NCI-H446 (cell line): ENCODE results near the gene MAMDC2.
"Not testable (repeated sequence)": the region's sequence is repeated elsewhere in the genome, so short reads cannot be mapped to it uniquely, and the experiment has no call there.

Experiments
- DNase-seq, 2 experiments: peaks; one replicate each; lab custom pipeline; 2025; lab: John Stamatoyannopoulos, UW

The MAMDC2 gene

DNA sequence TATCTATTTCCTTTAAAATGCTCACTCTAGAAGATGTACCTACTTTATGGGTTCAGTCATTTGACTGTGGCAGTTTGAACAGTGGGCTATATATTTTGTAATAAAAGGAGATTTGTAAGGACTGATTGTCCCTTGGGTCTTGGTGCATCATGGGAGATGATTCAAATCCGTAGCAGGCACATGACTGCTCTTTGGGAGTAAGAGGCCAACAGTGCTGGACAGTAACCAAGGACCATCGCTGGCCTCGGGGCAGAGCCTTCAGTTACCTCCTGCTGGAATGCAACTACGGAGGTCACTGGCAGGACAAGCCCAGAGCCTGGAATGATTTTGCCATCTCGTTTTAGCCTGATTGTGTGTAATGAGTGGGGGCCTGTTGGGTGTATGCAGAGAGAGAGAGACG, 7.0 kb upstream of the MAMDC2 start:
- no peak for DNase-seq

DNA sequence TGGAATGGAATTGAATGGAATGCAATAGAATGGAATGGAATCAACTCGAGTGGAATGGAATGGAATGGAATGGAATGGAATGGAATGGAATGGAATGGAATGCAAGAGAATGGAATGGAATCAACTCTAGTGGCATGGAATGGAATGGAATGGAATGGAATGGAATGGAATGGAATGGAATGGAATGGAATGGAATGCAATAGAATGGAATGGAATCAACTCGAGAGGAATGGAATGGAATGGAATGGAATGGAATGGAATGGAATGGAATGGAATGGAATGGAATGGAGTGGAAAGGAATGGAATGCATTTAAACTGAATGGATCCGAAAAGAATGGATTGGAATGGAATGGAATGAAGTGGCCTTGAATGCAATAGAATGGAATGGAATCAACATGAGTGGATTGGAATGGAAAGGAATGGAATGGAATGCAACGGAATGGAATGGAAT, 5.5 kb upstream of the MAMDC2 start:
- not testable (repeated sequence) for DNase-seq

DNA sequence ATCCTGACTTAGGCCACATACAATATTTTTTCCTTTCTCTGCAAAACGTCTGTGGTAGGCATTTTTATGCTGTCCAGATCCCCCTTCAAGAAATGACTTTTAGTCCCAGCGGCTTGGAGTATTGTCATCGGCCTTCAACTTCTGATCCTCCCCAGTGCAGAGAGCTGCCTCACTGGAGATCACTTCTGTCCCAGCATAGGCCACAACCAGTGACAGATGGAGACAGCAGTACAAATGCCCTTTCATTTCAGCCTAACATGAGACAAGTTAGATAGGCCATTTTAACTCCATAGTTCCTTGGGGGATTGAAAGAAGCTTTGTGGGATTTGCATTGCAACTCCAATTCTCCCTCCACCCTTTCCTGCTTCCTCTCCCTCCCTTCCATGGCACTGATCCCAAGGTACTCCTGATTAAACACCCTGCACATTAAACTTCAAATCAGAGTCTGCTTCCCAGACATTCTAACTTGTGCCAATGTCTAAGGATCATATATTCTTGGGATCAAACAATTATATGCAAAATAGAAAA, 3.2 kb upstream of the MAMDC2 start:
- DNase-seq, result no peak

DNA sequence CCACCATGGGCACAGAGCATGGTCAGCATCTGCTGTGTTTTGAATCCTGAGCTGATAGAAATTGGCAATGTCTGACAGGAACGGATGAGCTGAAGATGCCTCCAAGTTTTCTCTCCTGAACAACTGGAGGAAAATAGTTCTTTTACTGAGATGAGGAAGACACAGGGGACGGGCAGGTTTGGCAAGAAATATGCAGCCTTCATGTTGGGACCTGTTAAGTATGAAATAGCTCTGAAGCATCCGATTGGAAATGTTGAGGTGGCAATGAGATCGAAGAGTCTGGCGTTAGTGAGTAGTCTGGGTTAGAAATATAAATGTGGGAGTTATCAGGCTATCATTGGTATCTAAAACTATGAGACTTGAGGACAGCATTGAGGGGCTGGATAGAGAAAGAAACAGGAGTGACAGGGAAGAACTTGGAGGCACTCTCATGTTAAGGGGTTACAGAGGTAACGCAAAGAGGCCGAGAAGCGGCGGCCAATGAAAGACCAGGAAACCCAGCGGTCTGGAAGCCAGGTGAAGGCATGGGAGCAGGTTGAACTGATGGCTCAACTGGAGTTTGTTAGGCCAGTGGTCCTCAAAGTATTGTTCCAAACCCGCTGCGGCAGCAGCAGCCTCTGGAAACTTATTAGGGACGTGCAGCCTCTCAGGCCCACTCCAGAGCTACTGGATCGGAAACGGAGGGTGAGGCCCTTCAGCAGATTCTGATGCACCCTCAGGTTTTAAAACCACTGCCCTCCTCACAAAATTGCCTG, 1.0 kb upstream of the MAMDC2 start:
- DNase-seq, result no peak

DNA sequence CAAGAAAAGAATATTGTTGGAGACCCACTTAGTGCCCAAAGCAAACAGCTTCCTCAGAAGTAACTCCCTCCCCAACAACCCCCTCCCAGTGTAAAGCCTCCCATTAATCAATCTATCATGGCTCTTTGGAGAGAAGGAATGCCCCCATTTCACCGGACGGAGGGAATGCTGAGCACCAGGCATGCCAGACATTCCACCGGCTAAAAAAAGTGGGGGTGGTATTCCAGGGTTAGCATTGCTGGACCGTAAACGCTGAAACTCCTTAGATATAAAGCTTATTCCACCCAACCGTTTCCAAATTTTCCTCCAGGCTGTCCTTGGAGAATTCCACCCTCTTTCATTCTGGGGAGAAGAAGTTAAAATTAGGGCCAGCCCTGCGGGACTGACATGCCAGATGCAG, 363 bp upstream of the MAMDC2 start:
- DNase-seq, result no peak

DNA sequence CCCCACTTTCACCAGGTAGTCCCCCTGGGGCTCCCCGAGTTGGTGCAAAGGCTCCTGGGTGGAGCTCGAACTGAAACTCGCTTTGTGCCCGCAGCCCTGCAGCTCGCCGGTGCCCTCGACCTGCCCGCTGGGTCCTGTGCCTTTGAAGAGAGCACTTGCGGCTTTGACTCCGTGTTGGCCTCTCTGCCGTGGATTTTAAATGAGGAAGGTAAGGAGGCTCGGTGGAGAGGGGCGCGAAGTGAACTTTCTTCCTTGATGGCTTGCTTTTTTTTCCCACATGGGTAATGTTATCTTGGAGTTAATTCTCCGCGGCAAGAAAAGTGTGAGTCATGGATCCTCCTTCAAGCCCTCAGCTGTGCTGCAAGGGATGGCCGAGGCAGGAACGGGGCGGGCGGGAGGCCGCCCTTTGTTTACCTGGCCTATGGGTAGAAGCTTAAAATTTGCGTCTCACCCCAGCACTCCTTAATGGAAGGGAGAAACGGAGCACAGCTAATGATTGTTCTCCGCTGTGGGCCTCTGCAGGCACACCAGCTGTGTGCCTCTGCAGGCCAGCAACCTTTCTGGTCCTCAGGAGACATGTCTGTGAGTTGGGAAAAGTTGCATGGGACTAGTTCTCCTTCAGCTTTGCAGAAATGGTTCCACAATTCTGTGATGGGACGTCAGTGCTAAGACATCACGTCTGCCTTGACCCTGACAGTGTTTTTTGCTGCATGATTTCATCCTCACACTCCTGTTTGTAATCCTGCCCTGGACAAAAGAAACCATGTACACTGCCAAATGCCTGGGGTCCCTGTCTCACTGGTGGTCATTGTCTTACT, 1.1 kb downstream of the MAMDC2 start:
- DNase-seq, result no peak

DNA sequence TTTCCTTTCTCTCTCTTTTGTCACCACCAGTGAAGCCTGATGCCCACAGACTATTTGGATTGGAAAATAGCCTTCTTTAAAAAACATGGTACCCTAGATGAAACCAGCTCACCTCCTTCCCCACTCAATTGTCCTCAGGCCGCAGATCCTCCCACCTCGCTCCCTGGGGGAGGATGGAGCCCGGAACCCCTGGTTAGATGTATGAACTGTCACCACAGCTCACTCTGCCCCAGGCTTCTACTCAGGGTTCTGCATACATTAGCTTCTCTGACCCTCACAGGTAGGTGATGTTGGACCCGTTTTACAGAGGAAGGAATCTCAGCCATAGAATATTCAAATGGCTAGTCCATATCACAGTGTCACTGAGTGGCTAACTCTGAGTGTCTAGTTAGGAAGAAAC, 1.8 kb downstream of the MAMDC2 start:
- no peak for DNase-seq

DNA sequence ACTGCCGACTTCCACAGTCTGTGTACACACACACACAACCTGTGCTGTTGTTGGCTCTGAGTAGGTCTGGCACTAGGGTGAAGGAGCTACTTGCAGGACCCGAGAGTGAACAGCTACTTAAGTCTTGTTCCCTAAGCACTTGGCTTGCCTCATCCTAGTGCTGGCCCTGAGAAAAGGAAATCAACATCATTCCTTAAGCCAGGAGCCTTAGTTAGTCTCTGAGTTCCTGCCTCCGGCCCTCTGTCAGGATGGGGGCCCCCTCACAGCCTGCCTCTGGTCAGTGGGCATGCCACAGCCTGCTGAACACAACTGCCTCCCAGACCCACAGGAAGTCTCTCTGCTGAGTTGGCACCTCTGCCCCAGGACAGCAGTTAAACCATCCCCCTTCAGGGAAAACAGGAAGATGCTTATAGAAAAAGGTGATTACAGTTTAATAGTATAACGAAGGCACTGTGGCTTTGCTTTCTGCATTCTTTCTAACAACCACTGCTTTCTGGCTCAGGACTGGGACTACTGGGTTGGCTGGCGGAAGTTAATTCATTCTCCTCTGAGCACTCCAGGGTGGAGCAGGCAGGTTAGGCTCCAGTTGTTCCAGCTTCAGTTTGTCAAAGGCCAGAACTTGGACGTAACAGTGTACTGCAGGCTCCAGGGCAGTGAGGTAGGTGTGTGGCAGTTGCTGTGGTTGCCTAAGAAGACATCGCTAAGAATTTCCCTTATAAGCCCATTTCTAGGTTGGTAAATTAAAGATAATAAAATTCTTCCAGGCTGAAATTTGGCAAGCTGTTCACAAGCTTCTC, 2.8 kb downstream of the MAMDC2 start:
- DNase-seq, result no peak

DNA sequence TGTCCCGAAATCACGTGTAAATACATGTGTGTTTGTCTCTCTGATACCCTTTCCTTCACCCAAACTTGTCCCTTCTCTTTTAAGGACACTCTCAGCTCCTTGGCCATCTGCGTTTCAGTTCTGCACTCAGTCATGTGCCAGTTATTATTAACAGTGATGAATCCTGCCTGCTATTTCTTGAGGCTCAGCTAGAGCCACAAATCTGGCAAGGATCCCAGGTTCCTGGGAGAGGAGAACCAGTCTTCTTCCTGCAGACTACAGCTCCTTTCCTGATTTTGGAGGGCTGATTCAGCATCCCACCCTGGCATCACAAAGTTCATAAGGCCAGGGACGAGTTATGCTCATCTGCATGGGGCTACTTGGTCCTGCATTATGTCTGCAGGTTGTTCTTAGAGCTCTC, 5.6 kb downstream of the MAMDC2 start:
- DNase-seq, result peak; percentile 35 to 78

DNA sequence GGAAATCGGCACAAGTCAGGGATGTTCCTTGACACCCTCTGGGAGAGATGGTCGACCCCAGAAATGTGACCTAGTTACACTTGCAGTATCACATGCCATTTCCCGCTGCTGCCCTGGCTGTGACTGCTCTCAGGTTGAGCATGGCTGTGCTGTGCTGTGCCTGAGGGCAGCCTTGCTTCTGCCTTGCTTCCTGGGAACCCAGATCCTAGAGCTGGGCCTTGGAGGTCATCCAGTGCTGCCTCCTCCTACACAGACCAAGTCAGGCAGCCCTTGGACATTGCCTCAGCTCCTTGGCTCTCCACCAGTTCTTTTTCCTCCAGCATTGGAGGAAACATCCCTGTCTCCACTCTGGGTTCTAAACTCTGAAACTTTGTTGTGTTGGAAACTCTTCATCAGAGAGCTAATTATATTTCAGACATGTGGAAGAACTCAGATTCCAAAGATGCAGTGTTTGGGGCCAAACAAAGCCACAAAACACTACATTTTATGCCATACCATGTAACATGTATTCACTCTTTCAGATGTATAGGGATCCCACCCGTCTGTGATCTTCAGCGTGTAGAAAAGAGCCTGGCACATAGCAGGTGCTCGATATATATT, 6.1 kb downstream of the MAMDC2 start:
- DNase-seq, result no peak

DNA sequence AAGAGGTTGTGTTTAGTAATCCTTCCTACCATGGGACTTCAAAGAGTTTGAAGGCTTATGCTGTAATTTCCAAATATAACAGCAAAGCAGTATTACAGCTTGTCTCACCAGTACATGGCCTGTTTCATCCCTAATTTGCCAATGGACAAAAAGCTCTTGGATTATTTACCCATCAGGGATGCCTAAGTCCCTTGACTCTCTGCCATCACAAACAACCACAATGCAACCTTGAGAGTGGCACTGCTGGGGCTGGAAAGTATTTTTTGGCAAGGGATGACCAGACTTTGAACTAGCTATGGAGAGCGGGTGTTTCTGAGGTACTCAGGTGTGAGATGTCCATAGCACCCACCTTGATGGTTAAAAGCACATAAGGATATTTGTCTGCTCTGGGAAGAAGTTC, 9.1 kb downstream of the MAMDC2 start:
- DNase-seq, result no peak

DNA sequence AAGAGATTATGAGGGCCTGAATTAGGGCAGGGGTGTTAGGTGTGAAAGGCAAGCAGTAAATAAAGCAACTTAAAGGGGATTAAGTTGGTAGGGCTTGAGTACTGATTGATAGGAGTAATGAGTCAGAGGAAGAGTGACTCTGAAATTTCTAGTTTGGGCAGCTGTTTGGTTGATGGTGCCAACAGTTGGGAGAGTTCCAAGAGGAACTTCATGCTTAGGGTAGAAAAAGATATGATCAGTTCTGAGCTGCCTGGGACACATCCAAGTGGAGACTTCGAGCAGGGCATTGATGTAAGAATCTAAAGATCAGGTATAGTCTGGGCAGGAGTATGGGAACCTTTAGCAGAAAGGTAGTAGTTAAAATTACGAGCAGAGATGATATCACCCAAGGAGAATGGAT, 10.2 kb downstream of the MAMDC2 start:
- peak; percentile 58 to 82 for DNase-seq

DNA sequence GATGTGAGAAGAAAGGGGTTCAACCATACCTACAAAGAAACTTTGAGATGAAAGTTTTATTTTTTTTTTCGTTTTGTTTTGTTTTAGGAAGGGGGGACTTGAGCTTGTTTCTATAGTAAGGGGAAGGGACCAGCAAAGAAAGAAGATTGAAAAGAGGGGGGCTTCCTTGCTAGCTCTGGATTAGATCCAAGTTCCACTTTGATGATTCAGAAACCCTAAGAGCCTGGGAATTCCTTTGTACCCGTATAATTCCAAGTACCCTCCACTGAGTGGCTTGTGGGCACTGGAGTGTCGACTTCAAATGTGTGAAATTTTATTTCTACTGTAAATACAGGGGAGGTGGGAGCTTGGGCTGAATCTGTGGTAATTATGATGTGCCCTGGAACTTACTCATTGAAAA, 10.9 kb downstream of the MAMDC2 start:
- DNase-seq, result no peak

DNA sequence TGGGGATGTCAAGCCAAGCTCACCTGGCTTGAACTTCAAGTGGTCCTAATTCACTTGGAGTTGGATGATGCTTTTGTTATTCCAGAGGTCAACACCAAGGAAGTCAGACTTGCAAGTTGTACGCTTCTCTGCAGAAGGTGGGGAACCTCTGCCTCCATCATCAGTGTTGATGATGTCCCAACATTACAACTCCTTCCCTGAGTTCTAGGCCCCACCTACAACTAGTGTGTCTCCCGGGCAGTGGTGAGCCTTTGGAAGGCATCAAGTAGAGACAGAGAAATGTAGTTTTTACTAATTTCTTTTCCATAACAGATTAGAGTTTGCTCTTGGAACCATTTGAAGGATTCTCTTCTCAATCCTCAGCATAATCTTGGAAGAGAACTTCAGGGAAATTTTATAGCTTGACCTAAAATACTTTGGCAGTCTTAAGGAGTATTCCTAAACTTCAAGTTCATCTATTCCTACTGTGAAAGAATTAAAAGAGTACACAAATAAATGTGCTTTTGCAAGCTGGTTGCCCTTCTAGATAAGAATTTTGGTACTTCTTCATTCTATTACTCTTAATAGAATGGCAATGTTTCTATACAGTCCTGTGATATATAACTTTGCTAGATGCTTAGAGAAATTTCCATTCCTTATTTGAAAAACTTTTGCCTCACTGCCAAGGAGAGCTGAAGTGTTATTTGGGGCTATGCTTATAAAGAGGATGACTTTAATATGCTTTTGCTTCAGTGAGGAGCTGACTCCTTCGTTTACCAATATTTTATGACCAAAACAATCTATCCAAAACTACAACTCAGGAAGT, 12.0 kb downstream of the MAMDC2 start:
- no peak for DNase-seq

DNA sequence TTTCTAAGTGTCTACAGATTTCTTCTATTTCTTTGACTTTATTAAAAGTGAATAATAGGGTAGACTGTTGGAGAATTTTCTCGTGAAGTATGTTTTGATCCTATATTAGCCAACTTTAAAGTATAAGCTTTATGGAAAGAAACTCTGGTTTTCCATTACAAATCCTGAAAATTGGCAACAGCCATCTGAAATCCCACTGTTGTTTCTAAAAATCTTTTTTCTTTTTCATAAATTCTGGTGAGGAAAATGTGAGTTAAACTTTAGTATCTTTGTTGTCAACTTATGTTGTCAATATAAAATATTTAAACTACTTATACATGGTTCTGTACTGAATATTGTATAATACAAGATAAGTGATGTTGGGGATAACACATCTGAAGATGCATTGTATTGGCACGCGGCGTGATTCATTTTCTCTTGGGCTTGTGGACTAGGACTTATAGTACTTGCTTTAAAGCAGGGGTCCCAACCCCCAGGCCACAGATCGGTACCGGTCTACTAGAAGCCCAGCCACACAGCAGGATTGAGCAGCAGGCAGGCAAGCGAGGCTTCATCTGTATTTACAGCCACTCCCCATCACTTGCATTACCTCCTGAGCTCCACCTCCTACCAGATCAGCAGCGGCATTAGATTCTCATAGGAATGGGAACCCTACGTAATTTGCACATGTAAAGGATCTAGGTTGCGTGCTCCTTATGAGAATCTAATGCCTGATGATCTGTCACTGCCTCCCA, 12.7 kb downstream of the MAMDC2 start:
- no peak for DNase-seq

DNA sequence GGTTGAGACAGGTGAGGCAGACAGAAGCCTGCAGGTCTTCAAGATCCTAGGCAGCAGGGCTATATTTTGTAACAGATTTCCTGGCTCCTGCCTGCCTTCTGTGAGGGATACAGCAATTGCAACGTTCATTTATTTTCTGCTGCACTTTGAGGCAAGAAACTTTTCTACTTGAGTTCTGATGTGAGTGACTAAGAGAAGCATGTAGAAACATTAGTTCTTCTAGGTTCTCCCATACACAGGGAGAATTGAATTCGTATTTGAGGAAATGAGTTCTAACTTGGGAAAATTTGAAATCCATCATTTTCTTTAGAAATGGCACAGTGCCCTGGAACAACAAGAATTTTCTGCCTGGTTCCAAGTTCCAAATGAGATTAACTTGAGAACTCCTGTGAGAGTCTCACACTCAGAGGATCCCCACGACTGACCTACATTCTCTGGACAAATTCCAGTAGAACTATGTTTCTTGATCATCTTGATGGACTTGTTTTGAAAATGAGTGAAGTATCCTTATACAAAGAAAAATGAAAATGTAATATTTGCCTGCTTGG, 15.0 kb downstream of the MAMDC2 start:
- no peak for DNase-seq

DNA sequence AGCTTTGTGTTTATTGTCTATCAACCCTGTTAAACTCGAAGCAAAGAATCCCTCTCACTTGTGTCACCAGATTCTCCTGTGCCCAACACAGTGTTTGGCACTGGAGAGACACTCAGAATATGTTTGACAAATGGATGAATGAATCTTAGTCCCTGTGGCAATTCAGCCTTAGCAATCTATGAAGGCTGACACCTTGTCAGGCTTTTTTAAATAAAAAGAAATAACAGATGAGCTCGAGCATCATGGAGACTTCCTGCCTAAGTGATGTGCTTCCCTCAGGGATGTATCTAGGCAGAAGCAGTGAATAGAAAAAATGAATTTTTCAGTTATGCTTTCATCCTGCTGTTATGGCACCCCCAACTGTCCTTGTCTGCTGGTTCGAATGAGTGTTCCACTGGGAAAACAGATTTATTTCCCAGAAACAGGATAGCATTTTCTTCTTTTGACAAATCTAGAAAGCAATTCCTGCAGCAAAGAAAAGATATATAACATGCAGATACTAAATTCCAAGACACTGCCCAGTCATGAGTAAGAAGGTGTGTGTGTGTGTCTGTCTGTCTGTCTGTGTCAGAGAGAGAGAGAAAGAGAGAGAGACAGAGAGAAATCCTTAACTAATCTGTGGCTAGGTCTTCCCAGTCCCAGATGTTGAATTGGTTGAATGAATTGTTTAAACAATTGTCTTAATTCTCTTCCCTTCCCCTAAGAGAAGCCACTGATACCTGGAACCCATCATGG, 16.7 kb downstream of the MAMDC2 start:
- DNase-seq, result no peak

DNA sequence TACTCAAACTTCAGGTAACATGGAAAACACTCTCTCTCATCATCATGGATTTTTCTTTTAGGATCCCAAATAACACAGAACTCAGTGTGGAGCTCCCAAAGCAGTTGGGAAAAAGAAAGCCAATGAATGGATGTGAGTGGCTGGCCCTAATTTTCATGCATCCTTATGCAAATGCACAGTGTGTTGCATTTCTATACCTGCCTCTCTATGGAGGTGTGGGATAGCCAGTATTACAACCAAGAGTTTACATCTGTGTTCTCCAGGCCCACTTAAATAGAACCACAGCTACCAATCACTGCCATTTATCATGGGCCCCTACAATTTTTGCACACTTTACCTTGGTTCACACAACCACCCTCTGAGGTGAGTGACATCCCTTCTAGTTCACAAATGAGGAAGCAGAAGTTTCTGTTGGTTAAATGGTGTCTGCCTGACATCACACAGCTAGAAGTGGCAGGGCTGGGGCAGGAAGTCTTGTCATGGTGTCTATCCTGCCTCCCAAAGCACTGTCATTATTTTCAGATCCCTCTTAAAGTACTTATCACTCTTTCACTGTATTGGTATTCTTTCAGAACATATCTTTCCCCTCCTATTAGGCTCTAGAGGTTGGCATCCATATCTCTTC, 17.3 kb downstream of the MAMDC2 start:
- DNase-seq, result no peak

DNA sequence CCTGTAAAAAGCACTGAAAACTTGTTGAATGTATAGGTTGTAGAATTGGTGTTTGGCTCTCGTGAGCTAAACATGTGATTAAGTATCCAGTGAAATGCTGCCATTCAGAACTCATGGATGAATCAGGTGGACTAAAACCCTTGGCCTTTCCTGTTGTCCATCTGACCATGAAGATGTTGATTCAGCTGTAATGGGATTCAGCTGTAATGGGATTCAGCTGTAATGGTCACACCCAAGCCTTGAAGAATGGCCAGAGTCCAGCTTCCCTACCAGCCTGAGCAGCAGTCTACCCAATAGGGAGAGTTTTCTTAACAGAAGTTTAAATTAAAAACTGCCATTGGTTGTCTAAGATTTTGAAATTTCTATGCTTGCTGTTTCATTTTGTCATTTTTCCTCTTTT, 18.1 kb downstream of the MAMDC2 start:
- no peak for DNase-seq
